ENCODE measurements around the gene HGS.

HGS gene

DNA sequence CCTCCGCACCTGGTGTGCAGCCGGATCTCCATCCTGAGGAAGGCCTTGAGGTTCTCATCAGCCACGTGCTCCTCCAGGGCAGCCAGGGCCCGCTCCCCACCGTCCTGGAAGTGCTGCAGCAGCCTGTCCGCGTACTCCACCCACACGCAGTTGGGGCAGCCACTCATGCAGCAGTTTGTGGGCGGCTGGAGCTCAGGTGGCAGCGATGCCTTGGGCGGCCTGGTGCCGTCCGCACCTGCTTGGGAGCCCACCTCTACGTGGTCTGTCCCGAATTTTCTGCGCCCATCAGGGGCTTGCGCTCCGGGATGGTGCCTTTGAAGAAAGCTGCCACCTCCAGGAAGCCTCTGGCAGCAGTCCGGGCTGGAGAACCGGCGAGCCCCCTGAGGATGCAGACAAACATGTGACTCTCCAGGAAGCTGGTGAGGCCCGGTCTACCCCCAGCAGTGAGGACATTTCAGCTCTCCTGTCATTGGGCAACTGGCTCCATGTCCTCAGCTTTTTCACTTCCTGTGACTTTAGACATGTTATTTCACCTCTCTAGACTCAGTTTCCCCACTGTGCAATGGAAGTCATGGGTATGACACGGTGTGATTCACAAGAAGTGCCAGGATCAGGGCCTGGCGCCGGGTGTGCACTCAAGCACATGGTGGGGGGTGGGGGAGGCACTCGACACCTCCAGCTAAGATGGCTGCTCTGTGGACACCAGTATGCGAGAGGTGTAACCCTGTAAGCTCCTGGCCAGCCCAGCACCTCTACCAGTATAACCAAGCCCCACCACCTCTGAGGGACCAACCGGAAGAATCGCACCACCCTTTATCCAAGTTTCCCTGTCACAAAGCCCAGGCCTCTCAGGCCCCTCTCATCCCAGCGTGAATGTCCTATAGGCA lies 18.4 kb upstream of the HGS start:
- no peak for DNase-seq (ENCODE audit: low read depth)
- peak overlapping the region; percentile 51 for H3K4me3 ChIP-seq (ENCODE audit: control insufficient read depth, low read depth, low read length)
- TF ChIP-seq, protein P1, sequence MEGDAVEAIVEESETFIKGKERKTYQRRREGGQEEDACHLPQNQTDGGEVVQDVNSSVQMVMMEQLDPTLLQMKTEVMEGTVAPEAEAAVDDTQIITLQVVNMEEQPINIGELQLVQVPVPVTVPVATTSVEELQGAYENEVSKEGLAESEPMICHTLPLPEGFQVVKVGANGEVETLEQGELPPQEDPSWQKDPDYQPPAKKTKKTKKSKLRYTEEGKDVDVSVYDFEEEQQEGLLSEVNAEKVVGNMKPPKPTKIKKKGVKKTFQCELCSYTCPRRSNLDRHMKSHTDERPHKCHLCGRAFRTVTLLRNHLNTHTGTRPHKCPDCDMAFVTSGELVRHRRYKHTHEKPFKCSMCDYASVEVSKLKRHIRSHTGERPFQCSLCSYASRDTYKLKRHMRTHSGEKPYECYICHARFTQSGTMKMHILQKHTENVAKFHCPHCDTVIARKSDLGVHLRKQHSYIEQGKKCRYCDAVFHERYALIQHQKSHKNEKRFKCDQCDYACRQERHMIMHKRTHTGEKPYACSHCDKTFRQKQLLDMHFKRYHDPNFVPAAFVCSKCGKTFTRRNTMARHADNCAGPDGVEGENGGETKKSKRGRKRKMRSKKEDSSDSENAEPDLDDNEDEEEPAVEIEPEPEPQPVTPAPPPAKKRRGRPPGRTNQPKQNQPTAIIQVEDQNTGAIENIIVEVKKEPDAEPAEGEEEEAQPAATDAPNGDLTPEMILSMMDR (IDR thresholded peaks at IDR 0.05; ENCODE audit: control insufficient read depth, insufficient read depth, low read depth, low read length, missing control alignments): no peak

DNA sequence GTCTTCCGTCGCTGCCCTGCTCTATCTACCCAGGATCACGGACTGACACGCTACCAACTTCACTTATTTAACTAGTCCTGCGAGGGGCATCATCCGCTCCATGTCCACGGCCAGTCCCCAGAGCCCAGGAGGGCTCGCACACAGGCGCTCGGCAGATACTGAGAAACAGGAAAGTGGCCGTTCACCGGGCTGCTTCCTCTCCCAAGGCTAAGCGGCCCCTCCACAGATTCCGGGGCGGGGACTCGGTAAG lies 17.8 kb upstream of the HGS start:
- peak overlapping the region; percentile 51 for H3K4me3 ChIP-seq (ENCODE audit: control insufficient read depth, low read depth, low read length)
- no peak for DNase-seq (ENCODE audit: low read depth)
- TF ChIP-seq, protein P1 (IDR thresholded peaks at IDR 0.05; ENCODE audit: control insufficient read depth, insufficient read depth, low read depth, low read length, missing control alignments): no peak

DNA sequence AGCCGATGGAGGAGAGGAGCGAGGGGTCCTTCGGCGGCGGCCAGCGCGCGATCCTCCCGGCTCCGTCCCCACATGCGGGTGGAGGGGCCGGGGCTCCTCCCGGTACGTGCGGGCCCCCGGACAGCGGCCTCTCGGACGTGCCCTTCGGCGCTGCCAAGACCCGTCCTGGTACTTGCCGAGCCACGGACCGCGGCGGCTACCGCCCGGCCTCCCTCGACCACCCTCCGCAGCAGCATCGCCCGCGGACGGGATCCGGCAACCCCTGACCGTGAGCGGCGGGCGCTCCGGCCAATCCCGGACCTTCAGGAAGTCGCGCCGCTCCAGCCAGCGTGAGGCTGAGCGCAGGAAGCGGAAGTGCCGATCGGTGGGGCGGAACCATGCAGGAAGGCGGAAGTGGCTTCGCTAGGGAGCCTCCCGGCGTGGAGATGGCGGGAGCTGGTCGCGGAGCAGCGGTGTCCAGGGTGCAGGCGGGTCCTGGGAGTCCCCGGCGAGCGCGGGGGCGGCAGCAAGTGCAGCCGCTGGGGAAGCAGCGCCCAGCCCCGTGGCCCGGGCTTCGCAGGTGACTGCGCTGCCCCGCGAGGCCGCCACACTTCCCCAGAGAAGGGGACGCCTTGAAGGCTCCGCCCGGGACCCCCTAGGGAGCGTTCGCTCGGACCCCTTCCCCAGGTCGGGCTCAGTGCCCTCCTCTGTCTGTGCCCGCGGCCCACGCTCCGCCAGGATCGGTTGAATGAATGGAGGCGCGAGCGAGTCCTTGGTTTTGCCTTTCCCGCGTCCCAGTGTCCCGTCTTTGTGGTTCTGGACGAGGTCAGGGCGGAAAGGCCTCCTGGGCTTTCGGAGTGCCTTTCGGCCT lies 17.2 kb upstream of the HGS start, which contains the start of the genes CCDC137 and OXLD1:
CCDC137 (plus strand) TSS at position 396 of the 850 bp plus-strand sequence; CDS start at position 426, 30 bp downstream.
OXLD1 (minus strand) TSS at position 264 of the 850 bp plus-strand sequence; CDS start at position 236, 28 bp downstream.
- H3K4me3 ChIP-seq (ENCODE audit: control insufficient read depth, low read depth, low read length): peak within 1 kb of the TSS; percentile 51
- peak; percentile 86 for DNase-seq (ENCODE audit: low read depth)
- TF ChIP-seq, protein P1 (IDR thresholded peaks at IDR 0.05; ENCODE audit: control insufficient read depth, insufficient read depth, low read depth, low read length, missing control alignments): no peak

DNA sequence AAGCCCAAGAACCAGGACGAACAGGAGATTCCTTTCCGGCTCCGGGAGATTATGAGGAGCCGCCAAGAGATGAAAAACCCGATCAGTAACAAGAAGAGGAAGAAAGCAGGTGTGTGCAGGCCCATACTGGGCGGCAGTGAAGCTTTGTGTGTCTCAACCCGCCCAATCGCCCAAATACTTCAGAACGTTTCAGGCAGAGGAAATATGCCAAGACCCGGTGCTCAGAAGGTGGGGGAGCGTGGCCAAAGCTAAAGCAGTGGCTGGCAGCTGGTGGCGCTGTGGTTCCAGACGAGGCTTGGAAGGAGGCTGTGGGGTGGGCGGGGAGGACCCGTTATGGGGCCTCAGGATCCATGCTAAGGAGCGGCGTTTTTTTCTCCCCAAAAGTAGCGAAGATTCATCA lies 16.1 kb upstream of the HGS start:
- TF ChIP-seq, protein P1 (IDR thresholded peaks at IDR 0.05; ENCODE audit: control insufficient read depth, insufficient read depth, low read depth, low read length, missing control alignments): no peak
- no peak overlapping the region for H3K4me3 ChIP-seq (ENCODE audit: control insufficient read depth, low read depth, low read length)
- no peak for DNase-seq (ENCODE audit: low read depth)

DNA sequence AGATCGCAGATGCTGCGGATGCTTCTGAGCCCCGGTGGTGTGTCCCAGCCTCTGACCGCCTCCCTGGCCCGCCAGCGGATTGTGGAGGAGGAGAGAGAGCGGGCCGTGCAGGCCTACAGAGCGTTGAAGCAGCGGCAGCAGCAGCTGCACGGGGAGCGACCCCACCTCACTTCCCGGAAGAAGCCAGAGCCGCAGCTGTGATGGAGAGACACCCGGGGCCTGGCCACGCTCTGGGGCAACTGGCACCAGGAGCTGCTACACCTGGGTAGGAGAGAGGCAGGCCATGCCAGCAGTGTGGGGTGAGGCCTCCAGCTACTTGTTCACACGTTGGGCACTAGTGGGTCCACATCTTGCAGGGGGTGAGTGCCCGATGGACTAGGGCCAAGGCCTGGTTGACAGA lies 11.3 kb upstream of the HGS start:
- TF ChIP-seq, protein P1 (IDR thresholded peaks at IDR 0.05; ENCODE audit: control insufficient read depth, insufficient read depth, low read depth, low read length, missing control alignments): no peak
- no peak overlapping the region for H3K4me3 ChIP-seq (ENCODE audit: control insufficient read depth, low read depth, low read length)
- no peak for DNase-seq (ENCODE audit: low read depth)

DNA sequence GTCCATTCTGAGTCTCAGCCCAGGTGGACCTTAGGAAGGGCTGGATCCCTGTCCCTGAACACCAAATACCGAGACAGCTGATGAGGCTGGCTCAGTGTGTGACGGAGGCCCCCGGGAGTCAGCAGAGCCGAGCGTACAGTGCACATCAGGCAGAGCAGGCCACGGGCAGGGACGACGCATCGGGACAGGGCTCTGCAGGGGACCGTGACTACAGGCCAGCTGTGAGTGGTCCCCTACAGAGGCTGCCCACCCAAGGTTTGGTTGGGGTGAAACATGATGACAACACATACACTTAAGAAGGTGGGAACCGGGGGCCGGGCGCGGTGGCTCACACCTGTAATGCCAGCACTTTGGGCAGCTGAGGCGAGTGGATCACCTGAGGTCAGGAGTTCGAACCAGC lies 10.9 kb upstream of the HGS start:
- DNase-seq (ENCODE audit: low read depth): no peak
- TF ChIP-seq, protein P1 (IDR thresholded peaks at IDR 0.05; ENCODE audit: control insufficient read depth, insufficient read depth, low read depth, low read length, missing control alignments): no peak
- no peak overlapping the region for H3K4me3 ChIP-seq (ENCODE audit: control insufficient read depth, low read depth, low read length)
